Neutrophil (primary cell): Measurements from ENCODE around the gene CFAP206.

Experiments used
- H3K27ac ChIP-seq: fragments of 200-600 bp; sonication (generic); 2 replicates; pipeline ENCODE4 v1.5.1; 2016; ENCODE audit warnings: mild to moderate bottlenecking, moderate library complexity
- H3K27me3 ChIP-seq: fragments of 200-600 bp; sonication (generic); 2 replicates; pipeline ENCODE4 v1.6.0; 2016; ENCODE audit warnings: mild to moderate bottlenecking
- H3K36me3 ChIP-seq: fragments of 200-600 bp; sonication (generic); 2 replicates; pipeline ENCODE4 v1.5.1; 2017
- H3K4me1 ChIP-seq, 2 experiments: fragments of 200-600 bp in 1 of 2; sonication (generic) in 1 of 2; 1 replicate in 1 of 2; 2 replicates in 1 of 2; pipeline versions ENCODE4 v1.5.1 to v1.6.1; 2013 to 2016; ENCODE audit warnings: low read depth in 1 of 2, low read length in 1 of 2, mild to moderate bottlenecking in 1 of 2, moderate library complexity in 1 of 2; ENCODE audit not compliant: control insufficient read depth in 1 of 2, insufficient read depth in 1 of 2
- H3K4me3 ChIP-seq, 2 experiments: fragments of 200-600 bp in 1 of 2; sonication (generic) in 1 of 2; 1 replicate in 1 of 2; 2 replicates in 1 of 2; pipeline ENCODE4 v1.5.1; 2013 to 2016; ENCODE audit warnings: low read depth in 1 of 2, low read length in 1 of 2, mild to moderate bottlenecking in 1 of 2, moderate library complexity in 1 of 2
- H3K9me3 ChIP-seq: fragments of 200-600 bp; sonication (generic); 2 replicates; pipeline ENCODE4 v1.5.1; 2016
- CTCF ChIP-seq: fragments of 200-600 bp; sonication (generic); IDR thresholded peaks from 2 replicates; pipeline ENCODE4 v1.5.1; 2016; ENCODE audit warnings: antibody characterized with exemption

Gene CFAP206

GRCh38 chr6:87391334-87391733 is 16.4 kb upstream of the CFAP206 start:
- Histone ChIP-seq H3K36me3 (no peaks in the 10 kb centered on the region), H3K4me1 (no peaks in the 10 kb centered on the region), H3K27ac (no peak overlapping the region), H3K27me3 (no peaks in the 10 kb centered on the region), H3K4me3 (no peak overlapping the region), H3K9me3 (no peaks in the 10 kb centered on the region)
- TF ChIP-seq CTCF = no peak

GRCh38 chr6:87393026-87393622 is 14.6 kb upstream of the CFAP206 start:
- Histone ChIP-seq H3K36me3 (no peaks in the 10 kb centered on the region), H3K27me3 (no peaks in the 10 kb centered on the region), H3K27ac (no peak overlapping the region), H3K9me3 (no peaks in the 10 kb centered on the region), H3K4me1 (no peaks in the 10 kb centered on the region), H3K4me3 (no peak overlapping the region)
- TF ChIP-seq CTCF = peak; percentile 80

GRCh38 chr6:87395431-87395830 is 12.3 kb upstream of the CFAP206 start:
- Histone ChIP-seq H3K27me3 (no peaks in the 10 kb centered on the region), H3K36me3 (no peaks in the 10 kb centered on the region), H3K4me3 (no peak overlapping the region), H3K4me1 (no peaks in the 10 kb centered on the region), H3K27ac (no peak overlapping the region), H3K9me3 (no peaks in the 10 kb centered on the region)
- no peak for TF ChIP-seq CTCF

- no peak overlapping the region for H3K4me3 ChIP-seq
- no peak for TF ChIP-seq CTCF
- H3K9me3 ChIP-seq = no peaks in the 10 kb centered on the region
- no peaks in the 10 kb centered on the region for H3K27me3 ChIP-seq
- H3K27ac ChIP-seq = no peak overlapping the region
- no peaks in the 10 kb centered on the region for H3K4me1 ChIP-seq
- H3K36me3 ChIP-seq = no peaks in the 10 kb centered on the region
Measured at GRCh38 chr6:87396595-87397392, 11.0 kb upstream of the CFAP206 start.

GRCh38 chr6:87397656-87398055 is 10.1 kb upstream of the CFAP206 start:
- no peak for TF ChIP-seq CTCF
- H3K4me3 ChIP-seq = no peak overlapping the region
- no peaks in the 10 kb centered on the region for H3K4me1 ChIP-seq
- no peaks in the 10 kb centered on the region for H3K27me3 ChIP-seq
- H3K36me3 ChIP-seq = no peaks in the 10 kb centered on the region
- H3K27ac ChIP-seq = no peak overlapping the region
- no peaks in the 10 kb centered on the region for H3K9me3 ChIP-seq
